Fibroblast of skin of left biceps (primary cell): ENCODE measurements around the gene TMEM220.

Experiments used
- DNase-seq, 2 experiments: peaks; one replicate each; pipeline ENCODE4 v3.0.0-alpha.2; 2013; ENCODE audit warnings: low read depth in 2 of 2

TMEM220 gene

DNA sequence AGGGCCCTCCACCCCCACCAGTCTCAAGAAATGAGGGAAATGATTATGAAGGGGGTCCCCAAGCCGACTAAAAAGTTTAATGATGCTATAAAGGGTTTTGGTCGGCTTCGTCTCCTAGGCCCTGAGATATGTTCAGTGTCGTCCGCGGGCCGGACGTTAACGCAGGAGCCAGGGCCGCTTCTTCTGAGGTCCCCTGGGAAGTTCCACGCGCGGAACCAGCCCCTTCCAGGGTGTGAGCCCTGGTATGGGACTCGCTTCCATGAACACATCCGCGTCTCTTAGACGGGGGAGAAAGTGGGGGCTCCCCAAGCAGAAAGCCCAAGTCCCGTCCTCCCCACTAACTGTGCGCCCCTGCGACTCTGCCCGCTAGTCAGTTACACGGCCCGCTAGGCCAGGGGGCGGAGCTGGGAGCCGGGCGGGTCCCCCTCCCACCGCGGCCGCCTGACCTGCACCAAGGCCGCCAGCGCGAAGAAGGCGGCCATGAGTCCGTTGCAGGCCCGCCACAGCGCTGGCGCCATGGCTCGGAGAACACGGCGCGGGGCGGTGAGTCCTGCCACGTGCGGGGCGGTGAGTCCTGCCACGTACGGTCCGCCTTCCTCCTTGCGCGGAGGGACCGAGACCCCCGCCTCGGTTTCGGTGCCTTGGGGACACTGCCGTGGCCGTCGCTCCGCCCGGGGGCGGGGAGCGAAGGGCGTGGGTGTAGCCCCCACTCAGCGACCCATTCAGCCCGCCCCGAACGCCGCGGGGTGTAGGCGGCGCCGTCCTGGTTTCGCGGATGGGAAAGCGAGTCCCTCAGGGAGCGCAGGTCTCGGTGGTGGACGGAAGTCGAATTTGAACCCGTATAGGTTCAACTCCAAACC is at the start of gene TMEM220:
Gene TMEM220, minus strand, starts transcription at position 690 of the 860 bp plus-strand sequence. Its CDS starts 172 bp downstream, at position 518.
- DNase-seq: peak; percentile 21 to 30

DNA sequence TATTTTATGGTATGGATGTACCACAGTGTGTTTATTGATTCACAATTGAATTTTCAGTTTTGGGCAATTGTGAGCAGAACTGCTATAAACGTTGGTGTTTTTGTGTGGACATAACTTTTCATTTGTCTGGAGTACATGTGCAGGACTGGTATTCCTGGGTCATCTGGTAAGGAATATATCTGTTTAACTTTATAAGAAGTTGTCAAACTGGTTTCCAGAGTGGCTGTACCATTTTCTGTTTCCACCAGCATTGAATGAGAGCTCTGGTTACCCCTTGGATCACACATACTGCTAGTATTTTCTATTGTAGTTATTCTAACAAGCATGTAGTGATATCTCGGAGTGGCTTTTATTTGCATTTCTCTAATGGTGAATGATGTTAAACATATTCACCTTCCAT is 49.8 kb upstream of the TMEM220 start:
- DNase-seq: no peak

DNA sequence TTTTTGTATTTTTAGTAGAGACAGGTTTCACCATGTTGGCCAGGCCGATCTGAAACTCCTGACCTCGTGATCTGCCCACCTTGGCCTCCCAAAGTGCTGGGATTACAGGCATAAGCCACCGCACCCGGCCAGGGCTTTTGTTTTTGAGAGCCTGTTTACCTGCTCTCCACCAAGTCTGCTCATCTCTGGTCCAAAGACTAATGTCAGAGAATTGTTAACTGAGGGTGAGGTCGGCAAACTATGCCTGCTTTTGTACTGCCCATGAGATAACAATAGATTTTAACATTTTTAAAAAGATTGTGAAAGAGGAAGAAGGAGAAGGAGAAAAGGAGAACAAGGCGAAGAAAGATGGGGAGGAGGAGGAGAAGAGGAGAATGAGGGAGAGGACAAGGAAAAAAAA is 48.1 kb upstream of the TMEM220 start:
- no peak for DNase-seq

DNA sequence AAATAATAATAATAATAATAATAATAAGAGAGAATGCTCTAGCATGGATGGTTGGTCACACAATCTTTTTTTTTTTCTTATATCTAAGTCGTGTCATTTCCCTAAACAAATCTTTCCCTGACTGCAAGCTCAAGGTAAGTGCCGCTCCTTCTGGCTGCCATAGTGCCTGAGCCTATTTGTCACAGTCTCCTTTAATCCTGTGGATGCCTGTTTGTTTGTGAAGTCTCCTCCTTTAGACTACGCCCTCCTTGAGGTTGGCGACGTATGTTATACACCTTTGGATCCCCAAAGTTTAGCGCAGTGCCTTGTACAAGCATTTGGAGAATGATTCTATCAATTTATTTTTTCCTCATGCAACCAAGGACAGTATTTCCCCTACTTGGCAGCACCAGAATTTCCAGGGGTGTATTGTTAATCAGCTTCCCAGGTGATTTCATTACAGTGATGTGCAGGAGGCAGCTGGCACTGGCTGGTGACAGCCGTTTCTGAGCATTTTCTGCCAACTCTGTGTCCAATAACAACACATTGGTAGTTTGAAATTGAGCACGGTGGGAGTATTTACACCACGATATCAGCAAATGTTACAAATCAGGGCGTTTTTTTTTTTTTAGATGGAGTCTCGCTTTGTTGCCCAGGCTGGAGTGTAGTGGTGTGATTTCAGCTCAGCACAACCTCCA is 47.4 kb upstream of the TMEM220 start:
- no peak for DNase-seq

DNA sequence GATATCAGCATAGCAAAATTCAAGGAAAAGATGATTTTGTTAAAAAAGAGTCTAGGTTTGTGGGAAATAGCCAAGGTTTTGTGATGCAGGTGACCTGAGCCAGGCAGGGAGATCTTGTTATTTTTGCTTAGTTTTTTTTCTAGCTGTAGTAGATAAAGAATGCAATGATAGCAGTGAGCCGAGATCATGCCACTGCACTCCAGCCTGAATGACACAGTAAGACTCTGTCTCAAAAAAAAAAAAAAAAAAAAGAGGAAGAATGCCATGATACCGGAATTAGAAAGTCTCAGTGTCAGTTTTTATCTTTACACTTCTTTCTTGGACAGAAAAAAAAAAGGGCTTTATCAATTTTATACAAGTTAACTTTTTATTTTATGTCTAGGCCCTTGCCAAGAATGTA is 46.6 kb upstream of the TMEM220 start:
- no peak for DNase-seq

DNA sequence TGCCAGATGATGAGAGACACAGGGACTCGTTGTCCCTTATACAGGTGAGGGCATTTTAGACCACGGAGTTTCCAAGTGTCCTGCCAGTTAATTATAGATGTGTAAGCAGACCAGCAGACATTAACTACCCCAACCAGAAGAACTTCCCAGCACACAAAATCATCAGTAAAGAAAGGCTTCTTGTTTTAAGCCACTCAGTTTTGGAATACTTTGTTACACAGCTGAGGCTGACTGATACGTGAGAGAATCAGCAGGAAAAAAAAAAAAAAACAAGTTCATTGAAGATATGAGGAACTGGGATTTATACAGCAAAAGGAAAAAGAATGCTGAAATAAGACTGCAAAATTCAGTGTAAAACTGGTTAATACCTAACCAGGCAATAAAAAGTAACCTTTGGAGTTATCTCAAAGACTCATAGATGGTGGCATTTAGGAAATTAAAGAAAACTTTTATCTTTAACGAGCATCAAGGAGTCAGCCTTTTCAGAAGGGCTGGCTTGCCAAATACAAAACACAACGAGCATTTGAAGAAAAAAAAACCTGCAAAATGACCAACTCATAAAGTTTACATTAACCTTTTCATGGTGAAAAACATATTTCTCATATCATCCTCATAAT is 46.0 kb upstream of the TMEM220 start:
- DNase-seq: no peak

DNA sequence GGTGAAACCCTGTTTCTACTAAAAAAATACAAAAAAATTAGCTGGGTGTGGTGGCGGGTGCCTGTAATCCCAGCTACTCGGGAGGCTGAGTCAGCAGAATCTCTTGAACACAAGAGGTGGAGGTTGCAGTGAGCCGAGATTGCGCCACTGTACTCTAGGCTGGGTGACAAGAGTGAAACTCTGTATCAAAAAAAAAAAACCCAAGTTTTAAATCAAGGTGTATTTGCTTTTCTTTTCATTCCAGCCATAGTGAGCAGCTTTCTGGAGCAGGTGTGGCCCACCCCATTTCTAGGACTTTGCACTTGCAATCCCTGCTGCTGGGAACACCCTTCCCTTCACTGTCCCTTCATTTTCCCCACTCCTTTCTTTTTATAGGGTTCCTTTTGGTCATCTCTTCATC is 45.2 kb upstream of the TMEM220 start:
- DNase-seq: no peak

DNA sequence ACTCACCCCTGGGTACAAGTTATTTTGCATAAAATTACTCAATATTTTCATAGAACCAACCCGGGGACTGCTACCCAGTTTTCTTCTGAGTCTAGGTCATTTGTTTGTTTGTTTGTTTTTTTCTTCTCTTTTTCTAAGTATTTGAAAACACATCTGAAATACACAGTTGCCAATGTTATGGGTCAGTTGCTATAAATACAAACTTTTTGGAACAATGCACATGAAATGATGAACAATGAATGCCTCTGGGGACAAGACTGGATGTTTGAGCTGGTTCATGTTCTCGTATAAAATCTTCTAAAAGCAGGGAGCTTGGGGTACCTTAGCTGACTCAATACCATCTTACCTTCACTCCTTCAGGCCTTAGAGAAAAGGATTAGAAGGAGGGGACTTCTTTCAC is 43.6 kb upstream of the TMEM220 start:
- DNase-seq: no peak

DNA sequence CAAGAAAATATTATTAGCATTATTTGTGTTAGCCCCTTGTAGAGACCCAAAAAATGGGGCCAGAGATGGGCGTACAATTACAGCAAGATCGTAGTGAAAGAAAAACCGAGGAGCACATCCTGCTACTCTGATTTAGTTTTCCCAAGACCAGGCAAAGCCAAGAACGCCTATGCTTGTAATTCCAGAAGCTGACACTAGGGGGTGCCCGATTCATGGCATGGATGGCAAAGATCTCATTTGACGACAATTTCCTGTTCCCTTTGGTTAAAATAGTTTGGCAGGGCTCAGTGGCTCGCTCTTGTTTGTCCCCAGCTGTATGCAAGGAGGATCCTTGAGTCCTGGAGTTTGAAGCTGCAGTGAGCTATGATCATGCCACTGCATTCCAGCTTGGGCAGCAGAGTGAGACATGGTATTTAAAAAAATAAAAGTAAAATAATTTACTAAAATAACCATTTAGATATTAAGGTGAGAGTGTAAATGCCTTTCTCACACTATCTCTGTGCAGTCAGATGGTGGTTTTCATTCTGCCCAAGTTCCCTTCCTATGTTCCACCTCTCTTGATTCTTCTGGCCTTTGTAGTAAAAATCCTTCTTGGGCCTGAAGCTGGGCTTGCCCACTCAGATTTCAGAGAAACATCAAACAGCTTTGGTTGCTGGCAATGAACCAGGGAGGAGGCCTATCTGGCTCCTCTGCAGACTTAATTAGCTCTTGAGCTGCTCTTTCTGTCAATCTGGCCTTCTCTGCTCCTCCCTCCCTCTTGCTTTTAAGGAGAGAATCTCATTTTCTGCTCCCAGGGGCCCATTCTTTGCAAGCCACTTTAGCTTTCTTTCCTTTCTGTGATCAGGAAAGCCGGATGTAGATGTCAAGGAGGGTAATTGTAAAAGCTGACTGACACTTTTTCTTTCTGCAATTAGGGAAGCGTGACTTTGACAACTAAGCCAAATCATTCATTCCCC is 42.9 kb upstream of the TMEM220 start:
- DNase-seq: no peak

DNA sequence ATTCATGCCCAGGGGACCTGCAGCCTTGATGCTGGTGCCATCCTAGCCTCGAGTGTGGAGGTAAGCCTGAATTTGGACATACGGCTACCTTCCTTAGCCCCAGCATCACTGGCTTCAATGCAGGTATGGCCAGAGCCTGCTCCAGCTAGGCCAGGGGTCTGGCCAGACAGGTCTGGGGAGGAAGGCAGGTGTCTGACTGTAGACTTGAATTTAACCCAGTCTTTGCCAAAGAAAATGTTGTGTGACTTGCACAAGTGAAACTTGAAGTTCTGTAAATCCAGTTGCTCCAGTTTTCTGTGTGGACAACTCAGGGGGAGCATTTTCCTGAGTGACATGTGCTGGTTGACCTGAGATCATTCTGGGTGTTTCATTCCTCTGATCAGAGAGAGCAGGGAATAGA is 41.3 kb upstream of the TMEM220 start:
- no peak for DNase-seq

DNA sequence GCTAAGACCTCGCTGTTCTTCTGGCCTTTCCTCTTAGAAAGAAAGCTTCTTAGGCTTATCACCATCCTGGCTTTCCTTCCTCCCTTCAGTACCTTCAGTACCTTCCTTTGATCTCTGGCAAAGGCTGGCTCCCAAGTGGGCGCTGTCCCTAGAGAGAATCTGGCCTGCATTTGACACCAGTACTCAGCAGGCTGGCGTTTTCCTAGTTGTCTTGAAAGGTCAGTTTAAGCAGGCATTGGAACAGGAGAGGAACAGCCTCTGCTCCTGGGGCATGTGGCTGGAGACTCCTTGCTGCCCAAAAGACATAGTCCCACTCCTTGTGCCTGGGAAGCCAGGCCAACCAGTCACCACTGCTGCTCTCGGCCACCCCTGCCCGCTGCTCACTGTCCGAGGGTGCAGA is 40.0 kb upstream of the TMEM220 start:
- no peak for DNase-seq

DNA sequence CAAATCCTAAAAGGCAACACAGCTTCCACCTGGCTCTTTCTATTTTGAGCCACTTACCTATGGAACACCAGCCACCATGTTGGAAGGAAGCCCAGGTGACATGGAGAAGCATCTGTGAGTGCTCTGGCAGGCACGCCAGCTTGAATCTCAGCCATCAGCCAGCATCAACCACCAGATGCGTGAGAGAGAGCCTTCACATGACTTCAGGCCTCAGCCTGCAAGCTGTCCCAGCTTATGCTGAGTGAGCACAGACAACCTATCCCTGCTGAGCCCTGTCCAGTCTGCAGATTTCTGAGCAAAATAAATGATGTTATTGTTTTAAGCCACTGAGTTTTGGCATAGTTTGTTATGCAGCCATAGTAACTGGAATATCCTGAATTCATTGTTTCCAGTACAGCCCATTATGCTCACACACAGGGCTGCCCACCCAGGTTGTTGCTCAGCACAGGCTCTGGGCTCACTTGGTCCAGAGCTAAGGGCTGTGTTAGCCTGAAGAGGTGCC is 39.0 kb upstream of the TMEM220 start:
- no peak for DNase-seq

DNA sequence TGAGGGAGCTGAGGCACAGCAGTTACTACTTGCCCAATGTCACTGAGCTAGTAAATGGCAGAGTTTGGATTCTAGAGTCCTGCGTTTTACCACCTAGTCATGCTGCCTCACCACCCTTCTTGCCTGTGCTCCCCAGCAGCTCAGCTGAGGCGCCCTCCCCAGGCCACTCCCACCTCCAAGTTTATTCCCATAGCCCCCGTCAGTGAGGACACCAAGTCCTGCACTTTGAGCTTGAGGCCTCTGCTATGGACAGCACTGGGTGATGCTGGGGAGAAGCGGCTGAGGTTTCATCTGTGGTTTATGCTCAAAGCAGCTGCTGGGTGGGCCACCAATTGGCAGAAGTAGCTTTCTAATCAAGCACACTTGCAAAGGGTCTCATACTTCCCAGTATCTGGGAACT is 37.4 kb upstream of the TMEM220 start:
- no peak for DNase-seq

DNA sequence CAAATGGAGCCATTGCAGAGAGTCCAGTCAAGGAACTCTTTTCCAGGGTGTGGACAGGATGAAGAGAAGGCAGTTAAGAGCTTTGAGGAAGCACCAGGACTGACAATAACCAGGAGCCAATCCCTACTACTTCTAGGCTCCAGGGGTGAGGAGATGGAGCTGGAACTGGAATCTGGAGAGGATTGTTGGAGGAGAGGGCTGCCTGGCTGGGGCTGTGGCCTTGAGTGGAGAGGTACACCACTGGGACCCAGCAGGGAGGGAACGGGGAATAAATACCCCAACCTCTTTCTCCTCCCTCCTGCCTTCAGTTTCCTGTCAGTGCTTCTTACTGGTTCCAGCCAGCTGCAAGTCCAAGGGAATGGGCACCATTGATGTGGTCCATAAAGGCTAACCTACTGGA is 32.2 kb upstream of the TMEM220 start:
- DNase-seq: no peak

DNA sequence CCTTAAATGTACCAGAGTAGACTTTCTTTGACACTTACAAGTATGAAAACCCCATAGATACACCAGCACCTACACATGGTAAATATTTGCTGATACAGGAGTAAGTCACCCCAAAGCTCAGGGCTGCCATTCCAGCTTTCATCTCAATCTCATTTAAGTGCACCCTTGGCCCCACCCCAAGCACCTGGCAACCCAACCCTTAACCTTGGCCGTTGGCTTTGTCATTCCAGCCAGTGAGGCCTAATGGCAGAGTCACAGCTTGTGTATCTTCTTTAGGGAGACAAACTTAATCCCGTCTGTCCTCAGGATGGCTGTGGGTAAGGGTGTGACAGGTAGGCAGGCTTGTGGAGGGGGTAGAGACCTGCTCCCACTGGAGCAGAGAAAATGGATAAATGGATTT is 31.5 kb upstream of the TMEM220 start:
- no peak for DNase-seq

DNA sequence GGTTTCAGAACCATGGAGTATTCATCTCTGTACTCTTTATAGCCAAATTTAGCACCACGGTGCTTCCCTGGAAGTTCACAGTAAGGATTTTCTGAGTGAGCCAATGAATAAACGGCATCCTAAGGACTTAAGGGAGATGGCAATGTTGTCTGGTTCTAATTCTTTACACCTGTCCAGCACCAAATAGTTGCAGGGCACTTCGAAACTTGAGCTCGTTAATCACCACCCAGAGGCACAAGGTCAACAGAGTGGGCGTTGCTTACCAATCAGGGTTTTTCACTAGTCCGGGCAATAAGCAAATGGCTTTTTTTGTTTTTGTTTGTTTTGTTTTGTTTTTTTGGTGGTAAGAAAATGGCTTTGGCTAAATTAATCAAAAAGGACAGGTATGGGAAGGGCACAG is 28.2 kb upstream of the TMEM220 start:
- DNase-seq: no peak

DNA sequence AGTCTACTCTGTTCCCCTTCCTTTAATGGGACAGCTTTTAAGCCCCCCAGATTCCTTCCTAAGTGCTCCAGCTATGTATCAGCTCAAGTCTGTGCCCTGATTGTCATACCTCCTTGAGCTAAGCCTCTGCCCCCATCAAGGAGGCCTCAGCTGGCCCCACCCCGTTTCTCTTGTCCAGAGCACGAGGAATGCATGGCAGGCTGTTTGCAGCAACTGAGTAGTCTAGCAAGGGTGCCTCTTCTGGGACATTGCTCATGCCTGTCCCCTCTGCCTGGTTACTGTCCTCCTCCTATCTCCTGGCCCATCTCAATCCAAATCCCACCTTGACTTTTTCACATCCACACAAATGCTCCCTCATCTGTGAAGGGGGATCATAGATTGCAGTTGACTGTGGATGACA is 27.8 kb upstream of the TMEM220 start:
- no peak for DNase-seq

DNA sequence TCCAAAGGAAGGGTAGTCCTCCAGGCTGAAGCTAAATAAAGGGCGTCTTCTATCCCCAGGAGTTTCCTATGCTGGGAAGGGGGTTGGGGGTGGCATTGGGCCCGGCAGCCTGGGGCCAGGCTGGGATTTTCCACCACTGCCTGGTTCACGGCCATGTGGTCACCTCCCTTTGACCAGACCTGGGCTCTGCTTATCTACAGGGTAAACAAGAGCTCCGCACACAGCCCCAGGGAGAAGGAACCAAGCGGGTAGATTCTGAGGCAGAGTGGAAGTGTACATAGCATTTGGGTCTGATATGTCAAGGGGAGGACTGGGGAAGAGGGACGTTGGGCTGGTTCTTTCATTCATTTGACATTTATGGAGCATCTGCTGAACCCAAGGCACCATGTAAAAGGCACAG is 27.2 kb upstream of the TMEM220 start:
- no peak for DNase-seq

DNA sequence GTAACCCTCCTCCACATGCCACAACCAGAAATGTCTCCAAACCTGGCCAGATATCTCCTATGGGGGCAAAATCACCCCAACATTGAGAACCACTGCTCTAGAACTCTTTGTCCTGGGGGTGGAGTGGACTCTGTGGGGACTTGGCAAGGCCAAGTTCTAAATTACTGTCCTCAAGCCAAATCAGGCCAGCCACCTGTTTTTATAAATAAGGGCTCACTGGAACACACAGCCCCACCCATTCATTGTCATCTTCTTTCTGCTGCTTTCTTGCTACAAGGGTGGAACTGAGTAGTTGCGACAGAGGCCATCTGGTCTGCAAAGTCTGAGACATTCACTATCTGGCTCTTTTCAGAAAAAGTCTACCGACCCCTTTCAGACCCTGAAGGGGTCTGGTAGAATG is 26.8 kb upstream of the TMEM220 start:
- DNase-seq: no peak

DNA sequence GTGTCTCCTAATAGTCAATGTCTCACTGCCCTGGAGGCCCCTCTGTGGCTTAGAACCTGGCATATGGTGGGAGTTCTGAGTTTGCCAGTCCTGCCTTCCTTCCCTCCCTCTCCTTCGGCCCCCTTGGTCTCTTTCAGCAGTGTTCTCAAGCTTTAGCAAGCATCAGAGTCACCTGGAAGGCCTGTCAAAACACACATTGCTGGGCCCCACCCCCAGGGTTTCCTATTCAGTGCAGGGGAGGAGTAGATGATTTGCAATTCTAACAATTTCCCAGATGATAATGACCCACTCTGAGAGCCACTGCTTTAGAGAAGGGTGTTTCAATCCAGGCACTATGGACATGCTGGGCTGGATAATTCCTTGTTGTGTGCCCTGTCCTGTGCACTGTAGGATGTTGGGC is 26.4 kb upstream of the TMEM220 start:
- no peak for DNase-seq

DNA sequence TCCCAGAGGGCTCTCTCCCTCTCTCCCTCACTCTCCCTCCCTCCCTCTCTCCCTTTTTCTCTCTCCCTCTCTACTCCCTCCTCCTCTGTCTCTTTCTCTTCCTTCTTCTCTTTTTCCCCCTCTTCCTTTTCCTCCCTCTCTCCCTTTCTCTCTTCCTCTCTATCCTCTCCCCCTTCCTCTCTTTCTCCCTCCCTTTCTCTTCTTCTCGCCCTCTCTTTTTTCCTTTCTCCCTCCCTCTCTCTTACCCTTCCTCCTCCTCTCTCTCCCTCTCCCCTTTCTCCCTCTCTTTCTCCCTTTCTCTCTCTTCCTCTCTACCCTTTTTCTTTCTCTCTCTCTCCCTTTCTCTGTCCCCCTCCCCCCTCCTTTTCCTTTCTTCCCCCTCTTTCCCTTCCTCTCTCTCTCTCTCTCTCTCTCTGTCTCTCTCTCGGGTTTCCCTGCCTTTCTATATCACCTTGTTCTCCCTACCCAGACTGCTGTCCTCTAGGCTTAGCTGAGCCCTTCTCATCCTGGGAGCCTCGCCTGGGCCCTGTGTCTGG is 25.8 kb upstream of the TMEM220 start:
- no peak for DNase-seq
